PFSK-1 (cell line): ENCODE results near the gene PTPN21.

Experiments used
- POLR2AphosphoS5 ChIP-seq: IDR thresholded peaks from 2 replicates; pipeline ENCODE4 v1.6.1; 2012; ENCODE audit warnings: low read depth, mild to moderate bottlenecking, control low read depth, low read length, moderate library complexity
- REST ChIP-seq, 2 experiments: IDR thresholded peaks; 2 replicates each; pipeline versions ENCODE4 v1.6.1 to v1.8.0; 2011 to 2012; ENCODE audit warnings: low read depth in 2 of 2, low read length in 2 of 2, control low read depth in 1 of 2, inconsistent platforms in 1 of 2, mild to moderate bottlenecking in 1 of 2, moderate library complexity in 1 of 2; ENCODE audit not compliant: insufficient read depth in 1 of 2
- SIN3A ChIP-seq: IDR thresholded peaks from 2 replicates; pipeline ENCODE4 v1.6.1; 2012; ENCODE audit warnings: mild to moderate bottlenecking, low read length, moderate library complexity, borderline replicate concordance; ENCODE audit not compliant: insufficient read depth

GRCh38 chr14:88598097-88598675, 43.4 kb upstream of the PTPN21 start:
- TF ChIP-seq POLR2AphosphoS5 (no peak), SIN3A (no peak), REST (IDR thresholded peaks at IDR 0.05; ENCODE audit: insufficient read depth in 1 of 2, low read depth in 2 of 2, low read length in 2 of 2) (no peak)
